Mononuclear cell (primary cell): ENCODE measurements around the gene RIMKLB. TPM values are rescaled to one million over a fixed set of nuclear protein-coding genes. Genes with fewer than 3 reads are reported as not detected.
"Not testable (repeated sequence)": the region's sequence is repeated elsewhere in the genome, so short reads cannot be mapped to it uniquely, and the experiment has no call there.

Experiments used
- H3K27me3 ChIP-seq: 2 replicates; pipeline ENCODE4 v1.6.0; 2011; ENCODE audit warnings: low read length, control low read depth; ENCODE audit not compliant: insufficient read depth
- H3K4me1 ChIP-seq: 2 replicates; pipeline ENCODE4 v1.5.1; 2011; ENCODE audit warnings: mild to moderate bottlenecking, low read length, control low read depth; ENCODE audit not compliant: insufficient read depth
- H3K4me3 ChIP-seq: 2 replicates; pipeline ENCODE4 v1.5.1; 2011; ENCODE audit warnings: mild to moderate bottlenecking, low read length, moderate library complexity
- H3K9me3 ChIP-seq: 2 replicates; pipeline ENCODE4 v1.5.1; 2011; ENCODE audit warnings: low read depth, mild to moderate bottlenecking, control low read depth, low read length
- total RNA-seq: library from RNA; depleted of rRNA; stranded (reverse); fragments of >200 nt; gene quantifications from one replicate; pipeline ENCODE4 v1.2.3, GENCODE V29; 2012

Gene RIMKLB
- total RNA-seq, 1 donor: 8.3 TPM

- H3K9me3 ChIP-seq: no peaks in the 10 kb centered on the region
These were observed 4.4 kb downstream of the RIMKLB start for GRCh38 chr12:8702159-8702558.

GRCh38 chr12:8709124-8709830, 11.5 kb downstream of the RIMKLB start:
- Histone ChIP-seq H3K9me3 (no peaks in the 10 kb centered on the region), H3K27me3 (no peaks in the 10 kb centered on the region), H3K4me3 (peak overlapping the region; percentile 37), H3K4me1 (peaks cover 9% of the 10 kb centered on the region)

More at GRCh38 chr12:8702159-8702558, 4.4 kb downstream of the RIMKLB start:
- peaks cover 13% of the 10 kb centered on the region for H3K4me1 ChIP-seq
- no peaks in the 10 kb centered on the region for H3K27me3 ChIP-seq
- no peak overlapping the region for H3K4me3 ChIP-seq

- no peaks in the 10 kb centered on the region for H3K9me3 ChIP-seq
- H3K27me3 ChIP-seq: no peaks in the 10 kb centered on the region
- H3K4me1 ChIP-seq: peaks cover 9% of the 10 kb centered on the region
- no peak overlapping the region for H3K4me3 ChIP-seq
These were observed 14.8 kb downstream of the RIMKLB start for GRCh38 chr12:8712572-8712971.

- Histone ChIP-seq H3K4me3 (no peak overlapping the region), H3K4me1 (no peaks in the 10 kb centered on the region), H3K27me3 (no peaks in the 10 kb centered on the region), H3K9me3 (no peaks in the 10 kb centered on the region)
These were observed 24.6 kb downstream of the RIMKLB start for GRCh38 chr12:8722286-8722800.

- Histone ChIP-seq H3K27me3 (no peaks in the 10 kb centered on the region), H3K4me3 (no peak overlapping the region), H3K9me3 (no peaks in the 10 kb centered on the region), H3K4me1 (no peaks in the 10 kb centered on the region)
These were observed 37.1 kb downstream of the RIMKLB start for GRCh38 chr12:8734873-8735381.

GRCh38 chr12:8742501-8742900, 44.7 kb downstream of the RIMKLB start:
- no peak overlapping the region for H3K4me3 ChIP-seq
- no peaks in the 10 kb centered on the region for H3K4me1 ChIP-seq
- no peaks in the 10 kb centered on the region for H3K27me3 ChIP-seq
- H3K9me3 ChIP-seq: no peaks in the 10 kb centered on the region

GRCh38 chr12:8743121-8743520, 45.3 kb downstream of the RIMKLB start:
- H3K4me1 ChIP-seq, H3K4me3 ChIP-seq, H3K27me3 ChIP-seq, H3K9me3 ChIP-seq: not testable (repeated sequence)

- not testable (repeated sequence) for H3K9me3 ChIP-seq, H3K4me1 ChIP-seq, H3K4me3 ChIP-seq, H3K27me3 ChIP-seq
These were observed 47.8 kb downstream of the RIMKLB start for GRCh38 chr12:8745631-8746030.

- Histone ChIP-seq H3K4me1 (no peaks in the 10 kb centered on the region), H3K4me3 (no peak overlapping the region), H3K9me3 (no peaks in the 10 kb centered on the region), H3K27me3 (no peaks in the 10 kb centered on the region)
These were observed 48.3 kb downstream of the RIMKLB start for GRCh38 chr12:8746046-8746445.

GRCh38 chr12:8760076-8760475, 62.3 kb downstream of the RIMKLB start:
- not testable (repeated sequence) for H3K9me3 ChIP-seq, H3K4me1 ChIP-seq, H3K27me3 ChIP-seq, H3K4me3 ChIP-seq

- not testable (repeated sequence) for H3K9me3 ChIP-seq, H3K4me1 ChIP-seq, H3K4me3 ChIP-seq, H3K27me3 ChIP-seq
These were observed 64.9 kb downstream of the RIMKLB start for GRCh38 chr12:8762701-8763100.

GRCh38 chr12:8766121-8766520, 68.3 kb downstream of the RIMKLB start:
- H3K4me1 ChIP-seq, H3K9me3 ChIP-seq, H3K4me3 ChIP-seq, H3K27me3 ChIP-seq: not testable (repeated sequence)

GRCh38 chr12:8770499-8770898, 72.7 kb downstream of the RIMKLB start:
- Histone ChIP-seq H3K9me3 (no peaks in the 10 kb centered on the region), H3K27me3 (no peaks in the 10 kb centered on the region), H3K4me3 (no peak overlapping the region), H3K4me1 (no peaks in the 10 kb centered on the region)

- no peaks in the 10 kb centered on the region for H3K27me3 ChIP-seq
- H3K4me3 ChIP-seq: no peak overlapping the region
- no peaks in the 10 kb centered on the region for H3K9me3 ChIP-seq
- no peaks in the 10 kb centered on the region for H3K4me1 ChIP-seq
These were observed 73.3 kb downstream of the RIMKLB start for GRCh38 chr12:8771072-8771471.

- Histone ChIP-seq H3K4me1 (no peaks in the 10 kb centered on the region), H3K4me3 (no peak overlapping the region), H3K9me3 (no peaks in the 10 kb centered on the region), H3K27me3 (no peaks in the 10 kb centered on the region)
These were observed 75.7 kb downstream of the RIMKLB start for GRCh38 chr12:8773461-8773860.

- no peak overlapping the region for H3K4me3 ChIP-seq
- no peaks in the 10 kb centered on the region for H3K9me3 ChIP-seq
- H3K27me3 ChIP-seq: no peaks in the 10 kb centered on the region
- H3K4me1 ChIP-seq: no peaks in the 10 kb centered on the region
These were observed 81.5 kb downstream of the RIMKLB start for GRCh38 chr12:8779281-8779680.
